ENCODE results near the gene PPHLN1. TPM values are rescaled to one million over a fixed set of nuclear protein-coding genes. Genes with fewer than 3 reads are reported as not detected.

The PPHLN1 gene
- total and polyA plus RNA-seq, 2 of the 8 experiments (the other 6 are each of a cell fraction or from before 2014, with no cell fraction given): 34.3 to 71.6 TPM

DNA sequence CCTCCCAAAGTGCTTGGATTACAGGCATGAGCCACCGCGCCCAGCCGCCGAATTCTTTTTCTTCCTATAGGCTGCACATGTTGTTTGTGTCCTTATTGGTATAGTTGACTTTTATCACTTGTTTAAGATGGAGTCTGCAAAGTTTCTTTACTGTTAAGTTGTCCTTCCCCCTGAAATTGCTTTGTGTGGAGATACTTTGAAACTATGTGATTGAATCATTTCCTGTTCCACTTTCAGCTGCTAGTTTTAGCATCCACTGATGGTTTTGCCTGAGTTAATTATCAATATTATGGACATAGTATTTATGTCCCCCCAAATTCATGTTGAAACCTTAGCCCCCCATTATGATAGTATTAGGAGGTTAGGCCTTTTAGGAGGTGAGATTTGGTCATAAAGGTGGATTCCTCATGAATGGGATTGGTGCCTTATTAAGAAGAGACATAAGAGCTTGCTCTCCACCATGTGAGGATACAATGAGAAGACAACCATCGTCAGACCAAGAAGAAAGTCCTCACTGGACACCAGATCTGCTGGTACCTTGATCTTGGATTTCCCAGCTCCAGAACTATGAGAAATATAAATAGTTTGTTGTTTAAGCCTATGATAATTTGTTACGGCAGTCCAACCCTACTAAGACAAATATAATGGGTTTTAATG lies 34.9 kb downstream of the PPHLN1 start:
- ChIA-PET CTCF (ENCODE audit: partially characterized antibody) (interaction anchor here (0.8 to 1.3 kb wide), 3 partner anchors 11 to 208 kb away, joined by 3 to 8 read pairs (median 4); no protein-coding TSS in a partner anchor), POLR2A (ENCODE audit: partially characterized antibody) (no interaction called here)
- H2BK15ac ChIP-seq (ENCODE audit: low read length): no peak overlapping the region
- H4K5ac ChIP-seq (ENCODE audit: insufficient read length, low read depth, low read length): no peak overlapping the region
- no peak overlapping the region for H3K27ac ChIP-seq (ENCODE audit: low read depth, low read length)
- H2BK20ac ChIP-seq (ENCODE audit: low read length): no peak overlapping the region
- H4K8ac ChIP-seq (ENCODE audit: extremely low read depth, insufficient read depth, low read length): no peak overlapping the region
- peaks cover 0 to 2% of the 10 kb centered on the region in 2 experiments for H4K20me1 ChIP-seq (replicated peaks in 1 of 2; ENCODE audit: control insufficient read depth in 1 of 2, insufficient read depth in 2 of 2, low read length in 2 of 2)
- H2BK5ac ChIP-seq (ENCODE audit: low read depth, low read length): no peak overlapping the region
- no peaks in the 10 kb centered on the region for H3K9me3 ChIP-seq (ENCODE audit: insufficient read depth in 2 of 2, low read depth in 1 of 2, low read length in 1 of 2)
- H3K79me1 ChIP-seq (ENCODE audit: low read depth, low read length): no peaks in the 10 kb centered on the region
- DNase-seq (ENCODE audit: low read depth in 1 of 2, low spot score in 2 of 2): no peak
- no peak overlapping the region for H3K14ac ChIP-seq (ENCODE audit: insufficient read length)
- H2AK5ac ChIP-seq (ENCODE audit: low read depth, low read length): no peak overlapping the region
- no peaks in the 10 kb centered on the region for H3K4me1 ChIP-seq (replicated peaks in 1 of 4; ENCODE audit: control insufficient read depth in 3 of 4, insufficient read depth in 4 of 4, low read length in 3 of 4)
- H3K79me2 ChIP-seq (ENCODE audit: control insufficient read depth in 1 of 2, insufficient read depth in 2 of 2, low read length in 2 of 2): peaks cover 0 to 27% of the 10 kb centered on the region in 2 experiments; a peak in 2 of 4 replicates
- no peak overlapping the region for H2AFZ ChIP-seq (ENCODE audit: low read length)
- H3K56ac ChIP-seq (replicated peaks; ENCODE audit: insufficient read length, low read depth, low read length): no peak overlapping the region
- H3K4ac ChIP-seq (replicated peaks; ENCODE audit: insufficient read length, low read depth, low read length): no peak overlapping the region
- H3K36me3 ChIP-seq (ENCODE audit: control insufficient read depth in 2 of 4, insufficient read depth in 4 of 4, low read length in 3 of 4): peaks cover 0 to 13% (median 4%) of the 10 kb centered on the region in 4 experiments; a peak in 3 of 8 replicates
- no peak overlapping the region for H3K9ac ChIP-seq (replicated peaks in 1 of 4; ENCODE audit: extremely low read depth in 1 of 4, low read depth in 3 of 4, low read length in 3 of 4)
- H2BK120ac ChIP-seq (replicated peaks; ENCODE audit: low read depth, low read length): no peak overlapping the region
- no peak overlapping the region for H3K4me2 ChIP-seq (ENCODE audit: insufficient read depth in 1 of 2, low read depth in 2 of 2, low read length in 2 of 2)
- no peak for FAIRE-seq
- no peaks in the 10 kb centered on the region for H3K27me3 ChIP-seq (replicated peaks in 1 of 4; ENCODE audit: control insufficient read depth in 3 of 4, extremely low read depth in 1 of 4, insufficient read depth in 3 of 4, low read length in 3 of 4)
- no peak overlapping the region for H4K91ac ChIP-seq (replicated peaks; ENCODE audit: insufficient read length, low read length)
- H3K23ac ChIP-seq (ENCODE audit: insufficient read length): no peak overlapping the region
- no peak overlapping the region for H3K18ac ChIP-seq (ENCODE audit: extremely low read depth, low read length)
- WGBS, 2 experiments (ENCODE audit: extremely low coverage in 1 of 2, insufficient coverage in 1 of 2, insufficient read length in 1 of 2, insufficient replicate concordance in 2 of 2, low coverage in 1 of 2, low lambda C conversion rate in 2 of 2, missing lambda C conversion rate in 1 of 2): 84% methylated on average over 6 of the region's 6 CpGs; no CpG with 5 or more reads in 1 of the 2 experiments
- H3K23me2 ChIP-seq (ENCODE audit: low read depth, low read length): no peaks in the 10 kb centered on the region
- H3K4me3 ChIP-seq (ENCODE audit: extremely low read depth in 1 of 4, insufficient read depth in 2 of 4, low read depth in 3 of 4, low read length in 4 of 4): no peak overlapping the region
- no peak overlapping the region for H2BK12ac ChIP-seq (ENCODE audit: low read depth, low read length)
- TF ChIP-seq PHF8 (conservative IDR thresholded peaks at IDR 0.05; ENCODE audit: low read depth, low read length) (no peak), RNF2 (IDR thresholded peaks at IDR 0.05; ENCODE audit: borderline replicate concordance, low read depth, low read length, missing control alignments, poor library complexity, severe bottlenecking) (no peak), SRF (IDR thresholded peaks at IDR 0.05; ENCODE audit: low read depth, low read length) (no peak), HDAC2 (IDR thresholded peaks at IDR 0.05; ENCODE audit: borderline replicate concordance in 1 of 2, low read depth in 2 of 2, low read length in 2 of 2) (no peak), TAF7 (optimal IDR thresholded peaks at IDR 0.05; ENCODE audit: borderline replicate concordance, low read depth, low read length) (no peak), YY1 (IDR thresholded peaks at IDR 0.05; ENCODE audit: low read depth, low read length) (no peak), TBP (IDR thresholded peaks at IDR 0.05; ENCODE audit: low read depth, low read length) (no peak), BCL11A (IDR thresholded peaks at IDR 0.05; ENCODE audit: low read depth in 2 of 2, low read length in 2 of 2) (no peak), CREB1 (IDR thresholded peaks at IDR 0.05) (no peak), NANOG (IDR thresholded peaks at IDR 0.05; ENCODE audit: insufficient read depth, low read depth, low read length, poor library complexity, severe bottlenecking) (no peak), SAP30 (IDR thresholded peaks at IDR 0.05; ENCODE audit: insufficient read depth, insufficient replicate concordance, low read length) (no peak), ZNF274 (IDR thresholded peaks at IDR 0.05; ENCODE audit: borderline replicate concordance, extremely low read depth, low read length) (no peak)

Data from H1 (cell line).